Inflammatory macrophage treated with lipopolysaccharide for 4 hours (primary cell): Measurements from ENCODE around the gene AKIRIN1.
"Not testable (repeated sequence)": the region's sequence is repeated elsewhere in the genome, so short reads cannot be mapped to it uniquely, and the experiment has no call there.

ENCODE experiments used
- DNase-seq: peaks from one replicate; pipeline ENCODE4 v3.0.0-alpha.2; 2020

The AKIRIN1 gene

GRCh38 chr1:39046613-39047210, 55.6 kb downstream of the AKIRIN1 start:
- DNase-seq = no peak

GRCh38 chr1:39047374-39048229, 56.5 kb downstream of the AKIRIN1 start:
- DNase-seq = peak; percentile 47

GRCh38 chr1:39048745-39049370, 57.8 kb downstream of the AKIRIN1 start:
- no peak for DNase-seq

GRCh38 chr1:39050001-39050400, 58.9 kb downstream of the AKIRIN1 start:
- no peak for DNase-seq

- DNase-seq = not testable (repeated sequence)
Measured at GRCh38 chr1:39051193-39051850, 60.2 kb downstream of the AKIRIN1 start.

GRCh38 chr1:39051956-39052355, 60.9 kb downstream of the AKIRIN1 start:
- no peak for DNase-seq

GRCh38 chr1:39055213-39055710, 64.2 kb downstream of the AKIRIN1 start:
- not testable (repeated sequence) for DNase-seq
